SHP77 (cell line): ENCODE results near the gene TNFRSF19.

Experiments
- DNase-seq, 2 experiments: peaks; one replicate each; lab custom pipeline; 2025; lab: John Stamatoyannopoulos, UW

TNFRSF19 gene

DNA sequence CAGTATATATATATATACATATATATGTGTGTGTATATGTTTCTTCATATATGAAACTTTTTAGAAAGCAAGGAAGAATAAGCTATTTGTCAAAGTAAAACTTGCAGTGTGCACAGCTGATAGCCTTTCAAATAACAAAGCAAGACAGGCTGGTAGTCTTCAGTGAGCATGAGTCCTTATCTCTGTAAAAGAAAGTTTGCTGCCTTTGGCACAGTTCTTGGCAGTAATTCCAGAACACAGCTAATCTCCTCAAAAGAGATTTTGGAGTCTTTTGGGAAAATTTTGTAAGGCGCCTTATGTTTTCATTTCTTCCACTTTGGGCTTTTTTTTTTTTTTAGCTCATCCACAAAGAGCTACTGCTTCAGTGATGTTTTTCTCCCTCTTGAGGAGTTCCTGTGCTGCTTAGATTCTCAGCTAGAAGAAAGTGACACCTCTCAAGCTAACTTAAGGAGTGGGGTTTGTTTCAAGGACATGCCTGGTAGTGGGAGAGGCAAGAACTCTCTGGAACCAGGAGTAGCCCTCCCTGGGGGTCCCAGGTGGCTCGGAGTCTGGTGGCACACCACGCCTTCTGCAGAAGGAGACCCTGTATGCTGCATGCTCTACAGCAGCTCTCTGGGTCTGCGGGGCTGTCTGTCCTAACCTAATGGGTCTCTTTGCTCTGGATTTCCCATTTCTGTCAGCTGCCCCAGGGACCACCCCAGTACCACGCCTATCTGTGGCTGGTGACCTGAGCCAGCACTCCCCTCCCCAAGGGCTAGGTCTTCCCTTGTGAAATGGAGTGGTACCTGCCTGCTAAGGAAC is 58.8 kb downstream of the TNFRSF19 start:
- DNase-seq, result no peak

DNA sequence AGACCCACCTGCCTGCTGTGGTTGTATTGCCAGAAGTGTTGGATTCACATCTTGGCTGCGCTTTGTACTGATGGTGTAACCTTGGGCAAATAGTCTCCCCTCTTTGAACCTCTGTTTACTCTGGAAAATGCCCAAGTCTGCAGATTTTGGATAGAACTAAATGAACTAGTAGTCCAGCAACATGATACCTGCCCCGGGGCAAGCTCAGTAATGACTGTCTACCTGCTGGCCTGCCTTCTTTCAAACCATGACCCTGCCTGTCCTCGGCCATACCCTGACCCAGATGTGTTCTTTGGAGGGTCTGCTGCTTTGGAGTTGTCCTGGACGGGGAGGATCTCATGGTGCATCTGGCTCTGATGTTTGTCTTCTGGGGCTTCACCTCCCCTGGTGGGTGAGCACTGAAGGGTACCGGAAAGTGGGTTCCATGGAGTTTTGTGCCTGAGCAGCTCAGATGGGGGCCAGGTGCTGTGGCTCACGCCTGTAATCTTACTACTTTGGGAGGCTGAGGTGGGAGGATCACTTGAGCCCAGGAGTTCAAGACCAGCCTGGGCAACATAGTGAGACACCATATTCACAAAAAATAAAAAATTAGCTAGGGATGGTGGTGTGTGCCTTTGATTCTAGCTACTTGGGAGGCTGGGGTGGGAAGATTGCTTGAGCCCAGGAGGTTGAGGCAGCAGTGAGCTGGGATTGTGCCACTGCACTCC is 59.5 kb downstream of the TNFRSF19 start:
- no peak for DNase-seq

DNA sequence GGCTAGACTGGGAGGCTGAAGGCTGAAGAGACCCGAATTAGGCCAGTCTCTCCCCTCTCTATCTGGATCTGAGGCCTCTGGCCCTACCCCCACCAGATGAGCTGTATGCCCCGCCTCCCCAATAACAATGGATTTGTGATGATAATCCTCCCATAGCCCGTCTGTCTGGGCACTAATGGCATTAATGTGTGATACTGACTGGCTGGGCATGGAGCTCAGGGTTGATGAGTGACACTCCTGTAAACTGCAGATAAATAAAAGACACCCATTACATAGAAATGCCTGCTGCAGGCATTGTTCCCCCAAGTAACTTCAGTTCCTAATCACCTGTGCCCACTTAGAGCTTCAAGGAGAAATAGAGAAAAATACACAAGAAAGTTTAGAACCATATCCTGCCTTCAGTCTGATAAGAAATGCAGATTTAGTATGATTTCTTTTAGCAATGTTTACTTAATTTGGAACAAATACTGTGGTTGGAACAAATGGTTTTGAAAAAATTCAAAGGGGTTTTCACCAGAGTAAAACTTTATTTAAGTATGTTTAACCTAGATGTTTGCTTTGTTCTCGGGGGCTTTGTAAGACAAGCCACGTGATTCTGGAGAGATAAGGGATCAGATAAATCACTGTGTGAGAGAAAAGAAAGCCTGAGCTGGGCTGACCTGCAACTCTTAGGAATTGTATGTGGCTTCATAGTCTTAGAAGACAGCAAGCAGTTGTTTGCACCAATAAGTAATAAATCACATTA is 60.3 kb downstream of the TNFRSF19 start:
- no peak for DNase-seq

DNA sequence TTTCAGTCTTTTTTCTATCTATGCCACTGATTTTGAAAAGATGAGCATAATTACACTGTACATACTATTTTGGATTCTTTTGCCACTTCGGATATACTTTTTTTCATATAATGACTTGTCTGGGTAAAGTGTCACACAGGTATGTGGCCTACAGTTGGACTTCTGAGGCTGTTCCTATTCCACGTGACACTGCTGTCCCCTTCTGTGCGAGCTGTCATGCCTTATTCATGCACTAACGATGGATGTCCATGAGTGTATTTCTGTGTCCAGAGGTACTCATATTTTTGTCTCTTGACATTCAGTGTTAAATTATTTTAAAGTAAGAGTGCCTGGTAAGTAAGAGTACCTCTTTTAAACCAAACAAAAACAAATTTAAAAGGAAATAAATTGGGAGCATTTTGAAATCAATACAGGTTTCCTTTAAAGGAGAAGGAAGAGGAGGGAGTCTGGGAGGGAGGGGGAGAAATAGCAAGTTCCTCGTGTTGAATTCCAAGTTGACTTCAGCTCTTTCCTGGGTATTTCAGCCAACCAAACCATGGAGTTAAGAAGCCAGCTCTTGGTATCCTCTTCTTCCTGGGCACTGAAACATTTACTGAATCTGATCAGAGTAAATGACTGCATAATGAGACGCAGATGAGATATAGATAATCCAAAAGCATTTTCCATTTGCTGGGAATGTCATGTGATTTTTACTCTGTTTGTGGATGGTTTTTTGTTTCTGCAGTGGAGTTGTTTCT is 61.3 kb downstream of the TNFRSF19 start:
- no peak for DNase-seq

DNA sequence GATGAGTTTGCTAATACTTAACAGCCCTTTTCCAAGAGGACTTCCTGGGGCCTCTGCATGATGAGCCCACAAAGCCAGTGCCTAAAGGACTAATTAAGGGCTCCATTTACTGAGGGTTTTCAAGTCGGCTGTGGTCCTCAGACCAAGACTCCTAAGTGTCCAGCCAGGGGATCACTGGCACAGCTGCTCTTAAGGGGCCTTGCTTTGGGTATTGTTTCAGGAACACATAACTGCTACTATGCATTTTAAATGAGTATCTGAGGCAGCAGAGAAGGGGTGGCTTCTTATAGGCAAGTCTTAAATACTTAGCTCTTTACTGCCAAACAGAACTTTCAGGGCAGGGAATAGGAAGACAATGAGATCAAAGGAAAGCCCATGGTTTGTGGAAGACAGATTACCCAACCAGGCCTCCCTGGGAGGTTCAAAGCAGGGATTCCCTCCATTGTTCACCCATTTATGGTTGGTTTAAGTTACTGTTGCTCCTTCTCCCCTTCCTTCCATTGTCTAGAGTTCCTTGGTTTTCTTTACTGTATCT is 61.9 kb downstream of the TNFRSF19 start:
- no peak for DNase-seq

DNA sequence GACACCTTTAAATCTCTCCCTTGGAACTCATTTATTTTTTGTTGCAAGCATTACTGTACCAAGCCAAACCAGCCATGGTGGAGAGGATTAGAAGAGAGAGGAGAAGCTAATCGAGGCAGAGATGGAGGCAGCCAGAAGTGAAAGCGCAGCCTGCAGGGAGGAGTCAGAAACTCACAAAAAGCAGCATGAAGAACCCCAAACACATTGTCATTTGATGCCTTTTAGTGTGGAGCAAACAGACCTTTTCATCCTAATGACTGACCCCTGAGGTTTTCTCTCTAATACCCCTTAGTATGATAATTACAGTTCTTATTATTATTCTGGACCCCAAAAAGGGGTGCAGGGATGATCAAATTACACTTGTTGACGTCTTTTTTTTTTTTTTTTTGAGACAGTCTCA is 62.5 kb downstream of the TNFRSF19 start:
- DNase-seq, result no peak

DNA sequence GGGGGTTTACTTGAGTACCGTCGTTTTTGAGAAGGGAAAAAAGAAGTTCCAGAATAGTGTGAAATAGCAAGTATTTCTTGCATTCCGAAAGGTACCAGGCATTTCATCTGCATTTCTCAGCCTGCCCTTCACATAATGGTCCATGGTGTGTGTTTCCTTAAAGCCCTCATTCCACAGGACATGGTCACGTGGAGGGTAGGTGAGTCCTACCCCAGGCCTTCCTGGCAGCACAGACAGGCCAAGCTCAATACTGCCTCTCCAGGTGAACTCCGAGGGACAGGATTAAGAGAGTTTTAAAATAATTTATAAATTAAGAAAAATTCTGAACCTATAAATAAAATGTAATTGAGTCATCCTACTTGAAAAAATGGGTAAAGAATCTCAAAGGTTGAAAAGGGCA is 64.7 kb downstream of the TNFRSF19 start:
- DNase-seq, result no peak

DNA sequence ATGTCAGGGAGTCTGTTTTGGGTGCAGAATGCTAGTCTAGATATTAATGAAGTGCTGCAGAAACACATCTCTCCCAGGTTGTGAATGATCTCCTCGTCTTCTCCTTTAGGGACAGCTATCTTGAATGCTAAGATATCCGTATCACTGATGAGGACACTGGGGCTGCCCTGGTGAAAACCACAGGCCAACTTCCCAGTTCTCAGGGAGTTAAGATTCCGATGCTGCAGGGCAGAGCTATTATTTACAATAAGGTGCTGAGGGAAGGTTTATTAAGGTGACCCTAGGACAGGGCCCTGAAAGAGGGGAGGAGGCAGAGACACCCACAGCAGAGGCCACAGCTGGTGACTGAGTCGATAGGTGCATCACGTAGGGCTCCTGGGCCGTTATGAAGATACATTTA is 66.1 kb downstream of the TNFRSF19 start:
- no peak for DNase-seq

DNA sequence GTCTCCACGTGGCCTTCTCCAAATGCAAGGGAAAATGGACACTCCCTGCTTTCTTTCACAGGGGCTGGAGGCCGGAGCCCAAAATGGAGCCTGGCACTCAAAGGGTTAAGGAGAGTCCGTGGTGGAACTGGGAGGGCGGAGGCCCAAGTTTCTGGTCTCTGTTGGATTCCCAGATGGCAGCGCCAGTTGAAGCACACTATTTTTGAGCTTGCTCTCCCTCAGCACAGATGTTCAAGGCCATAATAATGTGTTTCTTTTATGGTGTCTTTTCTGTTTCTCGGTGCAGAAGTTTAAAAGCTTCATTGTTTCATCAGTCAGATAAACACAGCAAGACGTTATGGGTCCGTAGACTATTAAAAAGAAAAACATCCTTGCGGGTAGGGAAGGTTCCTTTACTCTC is 67.6 kb downstream of the TNFRSF19 start:
- no peak for DNase-seq

DNA sequence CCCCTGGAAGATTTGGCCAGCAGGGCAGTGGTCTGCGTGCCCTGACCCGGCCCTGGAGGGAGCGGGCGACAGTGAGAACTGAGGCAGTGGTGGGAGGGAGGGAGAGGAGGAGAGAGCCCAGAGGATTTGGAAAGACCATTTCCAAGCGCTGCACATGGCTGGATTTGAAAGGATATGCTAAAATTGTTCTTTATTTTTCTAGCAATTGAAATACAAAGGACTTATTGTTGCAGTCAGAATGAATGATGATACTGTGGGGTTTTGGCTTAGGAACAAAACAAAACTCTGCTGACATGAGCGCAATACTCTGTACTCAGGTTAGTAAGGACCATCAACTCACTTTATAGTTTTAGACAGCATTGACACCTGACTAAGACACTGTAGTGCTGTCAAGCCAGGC is 69.5 kb downstream of the TNFRSF19 start:
- DNase-seq, result no peak

DNA sequence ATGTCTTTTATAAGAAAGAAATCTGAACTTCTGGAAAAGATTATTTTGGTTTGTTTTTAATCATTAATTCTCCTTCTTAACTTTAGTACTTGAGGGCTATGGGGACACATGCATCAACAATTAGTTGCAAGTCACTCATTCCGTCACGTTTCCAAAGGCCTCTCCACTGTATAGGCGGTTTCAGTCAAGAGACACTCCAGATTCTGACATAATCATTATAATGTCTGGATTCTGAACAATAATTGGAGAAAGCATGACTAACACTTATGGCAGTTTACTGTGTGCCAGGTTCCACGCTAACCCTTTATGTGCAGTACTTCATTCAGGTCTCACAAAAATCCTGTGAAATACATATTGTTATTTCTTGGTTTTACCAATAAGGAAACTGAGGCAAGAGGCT is 71.9 kb downstream of the TNFRSF19 start:
- no peak for DNase-seq

DNA sequence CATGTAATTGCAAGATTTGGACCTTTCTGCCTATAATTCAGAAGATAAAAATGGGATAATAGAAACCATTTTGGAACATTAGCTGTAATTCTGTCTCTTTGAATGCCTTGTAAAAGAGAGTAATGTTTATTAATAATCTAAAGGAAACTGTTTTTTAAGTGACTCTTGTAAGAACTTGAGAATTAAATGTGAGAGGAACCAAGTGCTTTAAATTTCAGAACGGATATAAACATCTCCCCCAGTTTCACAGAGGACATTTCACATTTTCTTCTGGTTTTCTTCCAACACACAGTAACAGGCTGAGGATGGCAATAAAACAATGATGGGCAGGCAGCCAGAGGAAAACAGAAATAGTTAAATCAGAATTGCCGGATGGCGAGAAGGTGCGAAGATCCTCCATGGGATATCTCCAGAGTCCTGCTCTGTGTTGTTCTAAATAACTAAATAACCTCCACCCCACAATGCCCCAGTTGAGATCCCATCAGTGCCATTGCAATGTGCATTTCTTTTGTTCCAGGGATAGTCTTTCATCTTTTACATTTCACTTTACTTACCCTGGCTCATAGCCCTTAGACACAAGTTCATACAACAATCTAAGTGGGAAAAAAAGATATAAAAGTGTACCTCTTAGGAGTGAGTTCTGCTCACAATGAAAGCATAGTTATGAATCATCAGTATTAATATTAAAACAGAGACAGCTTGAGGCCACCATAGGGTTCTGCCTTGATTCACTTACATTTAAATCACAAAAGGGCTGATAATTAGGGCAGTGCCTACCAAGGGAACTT is 73.3 kb downstream of the TNFRSF19 start:
- no peak for DNase-seq

DNA sequence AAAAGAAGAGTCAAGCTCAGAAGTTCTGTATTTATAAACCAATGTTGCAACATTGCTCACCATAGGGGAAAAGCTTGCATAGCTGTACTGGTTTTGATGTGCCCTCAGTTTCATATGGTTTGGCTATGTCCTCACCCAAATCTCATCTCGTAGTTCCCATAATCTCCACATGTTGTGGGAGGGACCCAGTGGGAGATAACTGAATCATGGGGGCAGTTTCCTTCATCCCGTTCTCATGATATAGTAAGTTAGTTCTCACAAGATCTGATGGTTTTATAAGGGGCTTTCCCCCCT is 73.9 kb downstream of the TNFRSF19 start:
- no peak for DNase-seq

DNA sequence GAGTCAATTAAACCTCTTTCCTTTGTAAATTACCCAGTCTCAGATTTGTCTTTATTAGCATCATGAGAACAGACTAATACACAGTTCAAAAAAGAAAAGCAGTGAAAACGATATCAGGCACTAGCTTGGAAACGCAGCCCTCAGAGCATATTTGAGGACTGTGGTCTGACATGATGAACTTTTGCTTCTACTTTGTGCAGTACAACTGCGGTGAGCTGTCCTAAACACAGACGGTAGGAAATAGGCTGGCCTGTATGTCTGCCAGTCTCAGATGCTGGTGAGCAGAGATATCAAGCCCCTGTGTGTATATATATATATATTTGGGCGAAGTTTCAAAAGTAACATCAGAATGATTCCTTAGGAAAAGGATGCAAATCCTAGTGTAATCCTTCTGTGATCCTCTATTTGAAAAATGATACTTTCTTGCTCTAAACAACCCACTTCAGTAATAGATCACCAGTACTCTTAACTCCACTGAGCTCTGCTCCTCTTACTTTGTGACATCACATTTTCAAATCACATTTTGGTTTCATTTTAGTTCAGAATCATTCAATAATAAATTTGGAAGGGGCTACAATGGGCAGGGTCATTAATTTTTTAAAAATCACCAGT is 74.4 kb downstream of the TNFRSF19 start:
- no peak for DNase-seq

DNA sequence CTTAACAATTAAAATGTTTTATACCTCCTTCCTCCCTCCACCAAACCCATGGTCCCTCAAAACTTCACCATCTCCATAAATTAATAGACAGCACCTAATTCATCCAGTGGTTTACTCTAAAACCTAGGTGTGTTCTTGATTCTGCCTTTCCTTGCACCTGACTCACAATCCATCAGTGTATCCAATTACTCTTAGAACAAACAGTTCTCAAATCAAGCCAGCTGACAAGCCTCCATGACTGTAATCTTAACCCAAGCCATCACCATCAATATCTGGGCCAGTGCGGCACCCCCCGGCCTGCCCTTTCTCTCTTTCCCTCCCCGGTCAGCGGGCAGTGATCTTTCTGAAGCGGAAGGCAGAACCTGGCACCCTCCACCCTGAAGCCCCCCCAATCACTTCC is 75.6 kb downstream of the TNFRSF19 start:
- no peak for DNase-seq

DNA sequence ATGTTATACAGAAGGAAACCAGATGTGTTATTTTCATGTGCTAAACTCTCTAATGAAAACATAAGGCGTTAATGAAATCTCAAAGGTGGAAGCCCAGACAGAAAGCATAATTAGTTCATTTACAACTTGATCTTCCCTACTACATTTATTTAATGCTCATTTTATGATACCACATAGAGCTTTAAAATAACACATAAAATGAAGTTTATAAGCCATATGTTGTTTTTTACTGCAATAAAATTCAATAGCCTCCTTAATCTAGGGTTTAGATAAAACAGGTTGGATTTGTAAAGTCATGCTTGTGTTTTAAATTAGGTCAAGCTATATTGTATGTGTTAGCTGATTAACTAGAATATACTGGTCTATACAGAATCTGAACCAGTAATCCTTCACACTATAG is 81.2 kb downstream of the TNFRSF19 start:
- no peak for DNase-seq

DNA sequence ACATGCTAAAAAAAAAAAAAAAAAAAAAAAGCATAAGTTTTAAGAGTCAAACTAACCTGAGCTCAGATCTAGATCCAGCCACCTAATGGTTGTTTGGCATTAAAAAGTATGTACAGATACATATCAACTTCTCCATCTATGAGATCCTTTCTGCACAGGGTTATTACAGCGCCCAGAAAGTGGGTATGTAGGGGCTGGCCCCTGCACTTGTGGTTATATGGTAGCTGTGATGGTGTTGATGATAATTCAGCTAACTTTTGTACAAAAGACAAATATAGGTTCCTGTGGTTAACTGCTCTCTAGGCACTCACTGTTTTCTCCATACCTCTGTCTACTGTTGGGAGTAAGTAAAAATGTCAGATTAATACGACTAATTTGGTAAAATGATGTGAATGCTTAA is 81.7 kb downstream of the TNFRSF19 start:
- no peak for DNase-seq

DNA sequence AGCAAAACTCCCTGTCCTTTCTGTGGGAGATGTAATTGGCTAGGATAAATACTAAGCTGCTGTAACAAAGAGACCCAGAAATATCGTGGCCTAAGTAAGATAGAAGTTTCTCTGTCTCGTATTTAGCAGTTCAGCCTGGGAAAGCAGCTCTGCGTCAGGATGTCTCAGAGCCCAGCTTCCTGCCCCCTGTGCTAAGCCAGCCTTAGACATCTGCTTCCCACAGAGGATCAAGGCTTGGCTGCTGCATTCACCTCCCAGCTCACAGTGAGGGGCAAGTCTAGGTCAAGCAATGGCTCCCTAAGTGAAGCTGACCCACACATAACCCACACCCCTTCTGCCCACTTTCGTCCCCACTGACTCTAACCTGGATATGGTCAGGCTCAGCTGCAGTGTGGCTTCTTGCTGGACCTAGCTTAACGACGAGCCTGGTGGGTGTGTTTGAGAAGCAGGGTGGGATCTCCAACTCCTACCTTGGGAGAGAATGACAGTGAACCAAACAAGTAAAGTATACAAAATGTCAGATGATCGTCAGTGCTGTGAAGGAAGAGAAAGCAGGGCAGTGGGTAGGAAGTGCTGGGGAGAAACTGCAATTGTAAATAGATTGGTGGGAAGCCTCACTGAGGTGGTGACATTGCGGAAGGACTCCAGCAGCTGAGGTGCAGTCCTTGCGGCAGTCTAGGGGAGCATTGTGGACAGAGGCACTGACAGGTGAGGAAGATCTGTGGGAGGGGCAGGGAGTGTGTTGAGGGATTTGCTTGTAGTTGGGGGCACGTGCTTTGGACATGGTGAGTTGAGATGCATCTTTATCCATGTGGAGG is 82.9 kb downstream of the TNFRSF19 start:
- no peak for DNase-seq

DNA sequence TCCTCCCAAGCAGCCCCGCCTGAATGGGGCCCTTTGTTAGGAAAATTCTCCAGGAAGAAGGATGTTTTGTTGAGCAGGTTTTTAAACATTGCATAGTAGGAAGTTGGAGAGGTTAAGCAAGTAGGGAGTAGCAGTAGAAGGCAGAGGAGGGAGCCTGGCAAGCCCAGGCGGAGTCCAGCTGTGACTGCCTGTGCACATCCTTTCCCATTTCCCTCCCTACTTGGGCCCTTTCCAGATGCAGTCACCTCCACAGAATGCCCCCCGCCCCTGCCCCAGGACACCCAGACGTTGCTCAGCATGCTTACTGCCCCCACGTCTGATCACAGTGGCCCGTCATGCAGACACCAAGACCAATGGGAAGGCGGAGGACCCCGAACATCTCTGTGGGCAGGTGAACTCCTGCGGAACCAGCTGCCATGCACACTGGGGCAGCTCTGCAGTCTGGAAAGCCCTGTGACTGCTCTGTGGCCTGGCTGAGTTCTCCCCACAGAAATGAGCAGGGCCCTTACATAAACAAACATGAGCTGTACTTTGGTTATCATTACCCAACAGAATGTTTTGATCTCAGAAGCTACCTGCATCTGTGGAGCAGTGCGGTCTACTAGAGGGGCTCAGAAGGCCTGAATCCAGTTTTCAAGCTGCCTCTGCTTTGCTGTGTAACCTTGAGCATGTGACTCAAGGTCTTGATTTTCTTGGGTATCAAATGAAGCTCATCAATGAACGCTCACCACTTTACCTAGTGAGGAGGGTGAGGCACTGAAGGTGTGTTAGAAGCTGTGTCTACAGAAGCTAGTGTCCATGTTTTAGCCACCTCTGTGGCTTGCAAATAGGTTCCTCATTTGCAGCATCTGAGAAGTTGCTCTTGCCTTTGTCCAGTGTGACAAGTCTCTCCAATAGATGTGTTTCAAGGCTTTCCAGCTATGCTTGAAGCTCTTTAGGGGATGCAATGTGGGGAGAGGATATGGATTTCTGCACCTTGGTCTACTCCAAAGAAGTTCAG is 84.2 kb downstream of the TNFRSF19 start:
- DNase-seq, result no peak
